ENCODE measurements around the gene FKBP9. TPM values are rescaled to one million over a fixed set of nuclear protein-coding genes. Genes with fewer than 3 reads are reported as not detected.

The FKBP9 gene
- total RNA-seq, 2 experiments from 2014 or later: 0.33 to 1.3 TPM

- DNase-seq: no peak
- ChIA-PET POLR2A (no interaction called here), CTCF (interaction anchor here (2.9 kb wide), 1 partner anchor 68 kb away, joined by 11 read pairs; the partner anchor contains the start of gene RP9)
- peaks cover 48% of the 10 kb centered on the region for H3K4me1 Mint-ChIP-seq
- no peak overlapping the region for H3K4me3 Mint-ChIP-seq
- H3K36me3 Mint-ChIP-seq (ENCODE audit: low read depth): peaks cover 7% of the 10 kb centered on the region
- H3K27ac Mint-ChIP-seq: no peak overlapping the region
- no peaks in the 10 kb centered on the region for H3K27me3 Mint-ChIP-seq
- H3K9me3 Mint-ChIP-seq: no peaks in the 10 kb centered on the region
Measured at GRCh38 chr7:33041631-33042428, 84.6 kb downstream of the FKBP9 start.

- peaks cover 41% of the 10 kb centered on the region for H3K4me1 Mint-ChIP-seq
- H3K27ac Mint-ChIP-seq: no peak overlapping the region
- no peak overlapping the region for H3K4me3 Mint-ChIP-seq
- ChIA-PET CTCF (interaction anchor here (1.2 kb wide), 1 partner anchor 13 kb away, joined by 3 read pairs; no protein-coding TSS in a partner anchor), POLR2A (interaction anchor here (0.5 kb wide), 1 partner anchor 15 kb away, joined by 4 read pairs; no protein-coding TSS in a partner anchor)
- no peak for DNase-seq
- no peaks in the 10 kb centered on the region for H3K9me3 Mint-ChIP-seq
- no peaks in the 10 kb centered on the region for H3K27me3 Mint-ChIP-seq
- H3K36me3 Mint-ChIP-seq (ENCODE audit: low read depth): peaks cover 5% of the 10 kb centered on the region
Measured at GRCh38 chr7:33043501-33044400, 86.5 kb downstream of the FKBP9 start.

- H3K9me3 Mint-ChIP-seq: no peaks in the 10 kb centered on the region
Measured at GRCh38 chr7:33044401-33044718, 87.1 kb downstream of the FKBP9 start.

GRCh38 chr7:33044986-33045385, 87.7 kb downstream of the FKBP9 start:
- no peaks in the 10 kb centered on the region for H3K36me3 Mint-ChIP-seq (ENCODE audit: low read depth)
- ChIA-PET POLR2A (no interaction called here), CTCF (no interaction called here)
- no peaks in the 10 kb centered on the region for H3K27me3 Mint-ChIP-seq
- H3K4me1 Mint-ChIP-seq: peaks cover 35% of the 10 kb centered on the region
- no peak overlapping the region for H3K4me3 Mint-ChIP-seq
- no peak overlapping the region for H3K27ac Mint-ChIP-seq
- DNase-seq: no peak
- H3K9me3 Mint-ChIP-seq: no peaks in the 10 kb centered on the region

More at GRCh38 chr7:33044401-33044718, 87.1 kb downstream of the FKBP9 start:
- ChIA-PET POLR2A (no interaction called here), CTCF (no interaction called here)
- Mint-ChIP-seq H3K4me1 (peaks cover 40% of the 10 kb centered on the region), H3K4me3 (no peak overlapping the region), H3K27me3 (no peaks in the 10 kb centered on the region), H3K27ac (no peak overlapping the region), H3K36me3 (ENCODE audit: low read depth) (peaks cover 5% of the 10 kb centered on the region)
- no peak for DNase-seq

- DNase-seq: no peak
- Mint-ChIP-seq H3K27me3 (no peaks in the 10 kb centered on the region), H3K27ac (no peak overlapping the region), H3K36me3 (ENCODE audit: low read depth) (no peaks in the 10 kb centered on the region), H3K9me3 (no peaks in the 10 kb centered on the region), H3K4me3 (no peak overlapping the region), H3K4me1 (peaks cover 47% of the 10 kb centered on the region)
- ChIA-PET CTCF (interaction anchor here (1.0 to 1.5 kb wide), 5 partner anchors 8 to 247 kb away, joined by 3 to 4 read pairs (median 3); no protein-coding TSS in a partner anchor), POLR2A (no interaction called here)
Measured at GRCh38 chr7:33048257-33048656, 91.0 kb downstream of the FKBP9 start.

- ChIA-PET POLR2A (no interaction called here), CTCF (interaction anchor here (1.0 to 1.5 kb wide), 5 partner anchors 9 to 248 kb away, joined by 3 to 4 read pairs (median 3); no protein-coding TSS in a partner anchor)
- Mint-ChIP-seq H3K4me1 (peaks cover 46% of the 10 kb centered on the region), H3K36me3 (ENCODE audit: low read depth) (no peaks in the 10 kb centered on the region), H3K9me3 (no peaks in the 10 kb centered on the region), H3K4me3 (no peak overlapping the region), H3K27me3 (no peaks in the 10 kb centered on the region), H3K27ac (no peak overlapping the region)
- DNase-seq: no peak
Measured at GRCh38 chr7:33048704-33049103, 91.5 kb downstream of the FKBP9 start.

- Mint-ChIP-seq H3K27me3 (no peaks in the 10 kb centered on the region), H3K9me3 (no peaks in the 10 kb centered on the region), H3K36me3 (ENCODE audit: low read depth) (peaks cover 5% of the 10 kb centered on the region), H3K4me1 (peaks cover 53% of the 10 kb centered on the region), H3K27ac (no peak overlapping the region), H3K4me3 (no peak overlapping the region)
- ChIA-PET POLR2A (no interaction called here), CTCF (interaction anchor here (0.9 kb wide), 1 partner anchor 11 kb away, joined by 3 read pairs; no protein-coding TSS in a partner anchor)
- DNase-seq: peak; percentile 59
Measured at GRCh38 chr7:33050535-33051318, 93.5 kb downstream of the FKBP9 start.

GRCh38 chr7:33053721-33054120, 96.5 kb downstream of the FKBP9 start:
- CTCF ChIA-PET: interaction anchor here (0.6 to 2.8 kb wide), 5 partner anchors 9 to 207 kb away, joined by 4 to 16 read pairs (median 4); partner anchors contain the start of genes NT5C3A and RP9
- Mint-ChIP-seq H3K27ac (peak overlapping the region; percentile 80), H3K27me3 (no peaks in the 10 kb centered on the region), H3K4me1 (peaks cover 59% of the 10 kb centered on the region), H3K4me3 (no peak overlapping the region), H3K36me3 (ENCODE audit: low read depth) (peaks cover 10% of the 10 kb centered on the region), H3K9me3 (no peaks in the 10 kb centered on the region)
- no peak for DNase-seq
- POLR2A ChIA-PET: no interaction called here

- Mint-ChIP-seq H3K9me3 (no peaks in the 10 kb centered on the region), H3K27me3 (no peaks in the 10 kb centered on the region), H3K4me1 (peaks cover 65% of the 10 kb centered on the region), H3K36me3 (ENCODE audit: low read depth) (peaks cover 13% of the 10 kb centered on the region), H3K4me3 (no peak overlapping the region), H3K27ac (peak overlapping the region; percentile 80)
- DNase-seq: no peak
- ChIA-PET POLR2A (no interaction called here), CTCF (interaction anchor here (1.1 to 2.7 kb wide), 3 partner anchors 8 to 208 kb away, joined by 3 to 16 read pairs (median 4); partner anchors contain the start of gene NT5C3A)
Measured at GRCh38 chr7:33054261-33054964, 97.2 kb downstream of the FKBP9 start.

GRCh38 chr7:33055158-33055557, 97.9 kb downstream of the FKBP9 start:
- DNase-seq: no peak
- Mint-ChIP-seq H3K27me3 (no peaks in the 10 kb centered on the region), H3K9me3 (no peaks in the 10 kb centered on the region), H3K36me3 (ENCODE audit: low read depth) (peaks cover 18% of the 10 kb centered on the region), H3K4me1 (peaks cover 68% of the 10 kb centered on the region), H3K4me3 (no peak overlapping the region), H3K27ac (peak overlapping the region; percentile 81)
- ChIA-PET CTCF (interaction anchor here (0.6 to 1.2 kb wide), 4 partner anchors 17 to 705 kb away, joined by 3 read pairs; no protein-coding TSS in a partner anchor), POLR2A (no interaction called here)

Data from activated CD4-positive, alpha-beta T cell treated with anti-CD3 and anti-CD28 coated beads, Interleukin-2, amount 10 ng/mL, durations not matched to agents 7 days and 5 days (primary cell).